HG03159 (cell line): ENCODE results near the gene PHF12.

Experiments
- ATAC-seq: cut with Tn5 transposase; IDR thresholded peaks from one replicate; pipeline ENCODE4 v1.9.1; 2021; ENCODE audit warnings: mild to moderate bottlenecking, moderate library complexity; ENCODE audit not compliant: unreplicated experiment

Gene PHF12

DNA sequence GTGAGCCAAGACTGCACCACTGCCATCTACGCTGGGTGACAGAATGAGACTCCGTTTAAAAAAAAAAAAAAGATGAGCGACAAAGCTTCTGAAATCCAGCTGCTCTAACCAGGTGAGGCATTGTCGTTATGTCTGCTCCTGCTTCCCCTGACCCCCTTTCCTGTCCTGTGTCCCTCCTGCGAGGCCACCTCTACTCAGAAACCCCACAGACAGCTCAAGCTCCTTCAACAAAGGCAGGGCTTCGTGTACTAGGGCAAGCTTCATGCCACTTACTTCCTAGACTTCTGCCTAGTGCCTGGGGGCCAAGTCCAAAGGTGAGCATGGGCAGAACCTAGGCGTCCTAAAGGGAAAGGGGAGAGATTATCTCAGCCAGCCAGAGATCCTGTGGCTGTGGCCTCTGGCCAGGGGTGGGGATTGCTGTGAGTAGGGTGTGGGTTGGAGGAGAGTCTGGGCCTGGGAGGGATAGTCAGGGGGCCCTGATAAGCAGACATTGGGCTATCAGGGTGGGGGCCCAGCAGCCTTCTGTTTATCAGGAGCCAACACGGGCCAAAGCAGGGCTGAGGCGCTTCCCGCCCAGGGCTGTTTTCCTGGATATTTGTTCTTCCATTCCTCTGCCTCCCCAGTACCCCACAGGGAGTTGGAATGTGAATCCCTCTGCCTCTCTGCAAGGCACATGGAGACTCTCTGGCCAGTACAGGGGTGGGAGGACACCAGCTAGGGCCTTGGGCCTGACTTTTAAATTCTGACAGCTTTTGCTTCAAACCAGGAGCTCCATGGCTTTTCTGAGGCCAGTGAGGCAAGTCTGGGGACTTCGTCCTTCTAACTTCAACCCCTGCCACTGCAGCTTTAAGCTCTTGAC, 86.1 kb downstream of the PHF12 start:
- ATAC-seq: no peak

DNA sequence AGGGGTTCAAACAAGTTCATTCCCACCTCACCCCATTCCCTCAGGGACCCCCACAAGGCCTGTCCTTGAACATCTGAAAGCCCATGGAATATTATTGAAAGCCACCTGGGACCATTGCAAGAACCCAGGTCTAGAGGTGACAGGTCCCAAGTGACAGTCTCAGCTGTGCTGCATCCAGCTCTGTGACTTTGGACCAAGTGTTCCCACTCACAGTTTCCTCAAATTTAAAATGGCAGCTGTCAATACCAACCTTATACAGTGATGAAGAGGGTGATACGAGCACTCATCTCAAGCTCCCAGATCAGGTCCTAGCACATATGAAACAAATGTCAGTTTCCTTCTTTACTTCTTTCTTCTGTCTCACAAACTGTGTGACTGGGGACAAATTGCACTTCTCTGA, 87.4 kb downstream of the PHF12 start:
- no peak for ATAC-seq

DNA sequence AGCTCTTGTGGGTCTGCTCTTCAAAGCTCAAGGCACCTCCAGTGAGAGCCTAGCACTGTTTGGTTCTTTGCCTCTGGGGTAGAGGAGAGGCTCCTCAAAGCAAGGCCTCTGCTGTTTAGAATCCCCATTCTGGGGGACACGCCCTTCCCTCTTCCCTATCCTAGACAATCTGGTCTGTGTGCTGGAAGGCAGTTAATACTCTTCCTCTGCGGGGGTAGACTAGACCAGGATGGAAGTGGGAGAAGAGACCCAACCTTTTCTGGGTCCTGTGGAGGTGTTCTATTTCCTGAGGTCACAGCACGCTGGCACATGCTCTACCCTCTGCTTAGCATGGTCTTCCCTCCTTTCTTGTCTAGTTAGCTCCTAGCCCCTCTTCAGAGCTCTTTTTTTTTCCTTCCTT, 88.8 kb downstream of the PHF12 start:
- no peak for ATAC-seq

DNA sequence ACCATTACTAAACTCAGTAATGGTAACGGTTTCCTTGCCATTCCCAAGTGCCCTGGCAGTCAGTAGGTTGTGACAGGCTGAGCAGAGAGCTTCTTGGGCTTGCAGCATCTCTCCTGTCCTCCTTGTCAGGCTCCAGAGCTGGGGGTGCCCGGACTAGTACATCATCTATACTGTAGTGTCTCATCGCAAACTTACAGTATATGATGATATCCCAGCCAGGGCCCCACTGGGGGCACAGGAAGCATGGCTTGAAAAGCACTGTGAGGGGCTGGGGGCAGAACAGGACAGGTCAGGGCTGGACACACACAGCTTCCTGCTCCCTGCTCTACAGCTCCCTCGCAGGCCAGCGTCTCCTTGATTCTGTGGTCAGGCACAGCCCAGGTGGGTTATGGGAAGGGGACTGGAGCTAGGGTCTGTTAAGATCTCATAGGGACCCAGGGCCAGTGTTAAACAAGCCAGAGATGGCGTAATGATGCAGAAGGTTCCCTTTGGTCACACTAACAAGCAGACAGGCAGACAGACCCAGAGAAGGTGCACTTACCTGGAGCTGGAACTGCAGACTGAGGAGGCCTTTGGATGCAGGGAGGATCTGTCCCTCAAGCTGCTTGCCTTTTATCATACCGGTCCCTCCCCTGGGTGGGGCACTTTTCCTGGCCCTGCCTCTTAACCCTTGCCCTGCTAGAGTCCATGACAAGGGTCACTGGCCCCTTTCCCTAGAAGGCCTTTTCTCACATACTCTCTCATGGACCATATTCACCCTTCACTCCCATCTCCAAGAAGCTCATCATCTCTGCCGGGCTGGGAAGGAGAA, 89.7 kb downstream of the PHF12 start:
- ATAC-seq: no peak

DNA sequence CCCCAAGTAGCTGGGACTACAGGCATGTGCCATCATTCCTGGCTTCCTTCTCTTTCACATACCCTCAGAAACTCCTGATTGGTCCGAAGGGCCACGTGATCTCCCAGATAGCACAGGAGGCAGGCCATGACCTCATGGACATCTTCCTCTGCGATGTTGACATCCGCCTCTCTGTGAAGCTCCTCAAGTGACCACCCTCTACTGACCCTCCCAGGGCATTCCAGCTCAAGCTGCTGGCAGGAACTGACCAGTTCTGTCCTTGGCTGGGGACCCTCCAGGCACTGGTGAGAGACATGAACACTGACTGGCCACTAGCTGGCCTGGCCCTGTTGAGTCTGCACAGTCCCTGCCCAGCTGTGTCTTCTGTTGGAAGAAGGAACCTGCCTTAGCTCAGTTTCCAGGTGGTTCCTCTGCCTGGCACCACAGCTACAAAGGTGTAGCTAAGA, 90.9 kb downstream of the PHF12 start:
- ATAC-seq: no peak

DNA sequence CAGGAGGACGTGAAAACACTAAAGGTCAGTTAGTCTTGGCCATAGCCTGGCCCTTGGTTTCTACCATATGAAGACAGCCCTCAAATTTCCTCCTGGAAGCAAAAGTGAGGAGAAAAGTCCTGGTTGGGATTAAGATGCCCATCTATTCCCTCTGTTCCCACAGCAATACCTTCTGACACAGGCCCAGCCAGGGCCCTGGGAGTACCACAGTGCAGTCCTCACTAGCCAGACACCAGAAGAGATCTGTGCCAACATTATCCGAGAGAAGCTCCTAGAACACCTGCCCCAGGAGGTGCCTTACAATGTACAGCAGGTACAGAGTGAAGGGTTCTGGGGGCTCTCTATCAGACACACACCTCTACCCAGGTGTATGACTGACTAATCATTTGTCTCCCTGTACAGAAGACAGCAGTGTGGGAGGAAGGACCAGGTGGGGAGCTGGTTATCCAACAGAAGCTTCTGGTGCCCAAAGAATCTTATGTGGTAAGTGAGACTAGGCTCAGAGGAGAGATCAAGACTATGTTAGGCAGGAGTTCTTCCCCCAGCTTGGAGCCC, 92.4 kb downstream of the PHF12 start:
- ATAC-seq: no peak

DNA sequence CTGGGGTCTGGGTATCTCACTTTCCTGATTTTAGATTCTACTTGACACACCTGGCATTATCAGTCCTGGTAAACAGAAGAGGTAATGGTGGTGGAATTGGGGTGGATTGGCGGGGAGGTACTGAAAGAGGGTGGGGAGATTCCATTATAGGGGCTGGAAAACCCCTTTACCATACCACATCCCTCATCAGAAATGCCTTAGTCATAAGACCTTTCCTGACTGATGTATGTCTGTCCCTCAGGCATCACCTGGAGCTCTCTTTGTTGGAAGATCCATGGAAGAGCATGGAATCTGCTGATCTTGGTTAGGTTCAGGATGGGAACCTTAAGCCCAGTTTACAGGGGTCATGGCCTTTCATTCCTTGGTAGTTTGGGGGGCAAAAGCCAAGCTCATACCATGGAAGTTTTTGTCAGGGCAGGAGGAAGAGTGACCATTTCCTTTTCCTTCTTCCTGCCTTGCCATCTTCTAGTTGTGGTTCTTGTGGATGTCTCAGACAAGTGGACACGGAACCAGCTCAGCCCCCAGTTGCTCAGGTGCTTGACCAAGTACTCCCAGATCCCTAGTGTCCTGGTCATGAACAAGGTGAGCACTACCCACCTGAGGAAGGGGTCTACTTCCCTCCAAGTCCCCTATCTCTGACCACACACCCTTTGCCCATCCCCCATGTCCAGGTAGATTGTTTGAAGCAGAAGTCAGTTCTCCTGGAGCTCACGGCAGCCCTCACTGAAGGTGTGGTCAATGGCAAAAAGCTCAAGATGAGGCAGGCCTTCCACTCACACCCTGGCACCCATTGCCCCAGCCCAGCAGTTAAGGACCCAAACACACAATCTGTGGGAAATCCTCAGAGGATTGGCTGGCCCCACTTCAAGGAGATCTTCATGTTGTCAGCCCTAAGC, 93.2 kb downstream of the PHF12 start:
- no peak for ATAC-seq

DNA sequence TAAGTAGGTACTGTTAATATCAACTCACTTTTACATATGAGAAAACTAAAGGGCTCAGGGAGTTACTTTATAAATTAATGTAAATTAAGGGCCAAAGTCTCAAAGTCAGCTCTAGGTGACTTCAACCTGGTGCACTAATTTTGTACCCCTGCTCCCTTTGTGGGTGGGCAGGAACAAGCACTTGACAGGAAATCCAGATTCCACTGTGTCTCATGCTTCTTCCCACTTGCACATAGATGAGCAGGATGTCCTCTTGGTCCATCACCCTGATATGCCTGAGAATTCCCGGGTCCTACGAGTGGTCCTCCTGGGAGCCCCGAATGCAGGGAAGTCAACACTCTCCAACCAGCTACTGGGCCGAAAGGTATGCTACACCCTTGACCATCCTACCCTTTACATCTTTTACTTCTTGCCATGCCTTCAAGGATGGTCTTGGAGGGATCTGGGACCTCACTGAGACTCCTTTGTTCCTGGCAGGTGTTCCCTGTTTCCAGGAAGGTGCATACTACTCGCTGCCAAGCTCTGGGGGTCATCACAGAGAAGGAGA, 95.2 kb downstream of the PHF12 start:
- ATAC-seq: no peak

DNA sequence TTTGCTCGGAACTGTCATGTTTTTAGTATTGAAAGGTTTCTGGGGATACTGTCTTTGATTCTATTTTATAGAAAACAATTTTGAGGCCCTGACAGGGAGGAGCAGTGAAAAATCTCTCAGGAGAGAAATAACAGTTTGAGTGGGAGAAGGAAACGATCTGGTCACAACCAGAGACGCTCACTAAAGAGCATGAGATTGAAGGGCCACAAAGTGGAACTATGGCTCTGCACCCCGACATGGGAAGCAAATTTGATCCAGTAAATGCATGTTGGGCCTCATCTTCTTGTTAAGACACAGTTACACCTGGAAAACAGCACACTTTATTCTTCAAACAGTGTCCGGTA, 96.0 kb downstream of the PHF12 start:
- no peak for ATAC-seq
